ENCODE measurements around the gene SLC25A10.

Gene SLC25A10

DNA sequence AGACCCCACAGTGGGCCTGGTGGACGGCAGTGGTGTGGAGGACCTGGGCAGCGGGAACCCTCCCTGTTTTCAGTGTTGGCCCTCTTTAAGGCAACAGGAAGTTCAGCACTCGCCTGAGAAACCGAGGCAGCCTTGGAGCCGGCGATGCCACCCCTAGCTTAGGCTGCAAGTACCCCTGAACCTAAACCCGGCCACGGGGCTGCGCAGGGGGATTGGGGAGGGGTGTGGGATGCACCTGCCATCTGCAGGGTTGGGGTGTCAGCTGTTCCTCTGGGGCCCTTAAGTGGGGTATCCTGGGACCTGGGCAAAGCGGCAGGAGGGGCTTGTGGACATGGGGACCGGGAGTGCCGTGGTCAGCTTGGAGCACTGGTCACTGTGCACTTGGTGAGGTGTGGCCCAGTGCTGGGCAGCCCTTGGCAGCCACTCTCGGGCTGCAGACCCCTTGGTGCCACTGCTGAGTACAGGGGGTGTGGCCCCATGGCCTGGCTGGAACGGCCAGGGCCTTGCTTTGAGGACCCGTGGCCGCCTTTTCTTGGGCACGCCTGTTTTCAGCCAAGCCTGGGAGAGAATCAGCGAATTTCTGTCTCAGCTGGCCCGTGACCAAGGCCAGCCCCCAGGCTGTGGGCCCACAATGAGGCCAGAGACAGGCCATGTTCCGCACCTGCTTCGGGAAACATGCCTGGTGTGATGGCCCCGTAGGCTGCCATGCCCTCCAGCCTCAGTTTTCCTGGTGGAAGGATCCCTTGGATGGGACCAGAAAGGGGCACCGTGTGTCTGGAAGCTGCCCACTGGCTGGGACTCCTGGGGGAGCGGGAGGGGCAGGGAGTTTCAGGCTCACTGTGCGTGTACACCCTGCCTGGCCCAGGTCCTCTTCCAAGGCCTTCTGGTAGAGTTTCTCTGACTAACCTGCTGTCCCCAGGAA lies 4.1 kb upstream of the SLC25A10 start:
- no peak for TF ChIP-seq CTCF (IDR thresholded peaks at IDR 0.05; ENCODE audit: insufficient read depth, low read length, missing control alignments)
- ChIA-PET POLR2A (no interaction called here), CTCF (no interaction called here)
- H3K4me3 ChIP-seq (ENCODE audit: low read depth, low read length), result no peak overlapping the region
- no peak for DNase-seq (ENCODE audit: low read depth, low spot score)

GRCh38 chr17:81708739-81709185 lies 3.3 kb upstream of the SLC25A10 start:
- no peak for DNase-seq (ENCODE audit: low read depth, low spot score)
- ChIA-PET POLR2A (no interaction called here), CTCF (interaction anchor here (1.6 kb wide), 1 partner anchor 33 kb away, joined by 4 read pairs; no protein-coding TSS in a partner anchor)
- no peak for TF ChIP-seq CTCF (IDR thresholded peaks at IDR 0.05; ENCODE audit: insufficient read depth, low read length, missing control alignments)
- H3K4me3 ChIP-seq (ENCODE audit: low read depth, low read length), result no peak overlapping the region

- ChIA-PET CTCF (interaction anchor here (0.9 to 1.6 kb wide), 2 partner anchors 9 to 35 kb away, joined by 3 to 4 read pairs; no protein-coding TSS in a partner anchor), POLR2A (interaction anchor here (0.7 to 2.9 kb wide), 4 partner anchors 8 to 203 kb away, joined by 3 to 14 read pairs (median 4); partner anchors contain the start of genes MRPL12 and P4HB)
- TF ChIP-seq CTCF (IDR thresholded peaks at IDR 0.05; ENCODE audit: insufficient read depth, low read length, missing control alignments), result no peak
- no peak overlapping the region for H3K4me3 ChIP-seq (ENCODE audit: low read depth, low read length)
- DNase-seq (ENCODE audit: low read depth, low spot score), result no peak
These were observed 1.4 kb upstream of the SLC25A10 start for GRCh38 chr17:81710514-81711308.

DNA sequence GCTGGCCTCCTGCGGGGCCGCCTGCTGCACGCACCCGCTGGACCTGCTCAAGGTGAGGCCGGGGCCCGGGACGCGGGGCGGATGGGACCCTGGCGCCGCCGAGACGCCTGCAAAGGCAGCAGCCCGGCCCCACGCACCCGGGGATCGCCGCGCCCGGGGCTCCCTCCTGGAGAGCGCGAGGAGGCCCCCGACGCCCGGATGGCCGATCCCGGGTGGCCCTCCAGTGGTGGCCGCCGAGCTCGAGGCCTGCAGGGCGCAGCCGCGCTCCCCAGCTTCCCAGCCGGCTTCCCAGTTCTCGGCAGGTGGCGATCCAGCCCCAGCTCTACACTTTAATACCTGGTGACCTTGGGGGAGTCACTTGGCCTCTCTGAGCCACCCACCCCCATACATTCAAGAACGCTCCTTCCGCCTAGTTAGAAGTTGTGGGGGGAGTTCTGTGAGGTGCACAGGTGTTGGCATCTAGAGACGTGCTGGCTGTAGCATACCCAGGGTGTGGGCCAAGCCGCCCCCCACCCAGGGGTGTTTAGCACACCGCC lies 452 bp downstream of the SLC25A10 start:
- TF ChIP-seq CTCF (IDR thresholded peaks at IDR 0.05; ENCODE audit: insufficient read depth, low read length, missing control alignments), result peak; percentile 35
- peak overlapping the region; percentile 67 for H3K4me3 ChIP-seq (ENCODE audit: low read depth, low read length)
- CTCF ChIA-PET, result interaction anchor here (0.7 to 1.4 kb wide), 7 partner anchors 8 to 151 kb away, joined by 3 to 4 read pairs (median 3); partner anchors contain the start of genes ARL16 and HGS
- POLR2A ChIA-PET, result interaction anchor here (1.0 to 2.9 kb wide), 2 partner anchors 9 to 10 kb away, joined by 4 to 14 read pairs; partner anchors contain the start of gene MRPL12
- DNase-seq (ENCODE audit: low read depth, low spot score), result no peak

- no peak for TF ChIP-seq CTCF (IDR thresholded peaks at IDR 0.05; ENCODE audit: insufficient read depth, low read length, missing control alignments)
- H3K4me3 ChIP-seq (ENCODE audit: low read depth, low read length), result peak overlapping the region; percentile 67
- POLR2A ChIA-PET, result interaction anchor here (0.7 to 2.9 kb wide), 4 partner anchors 8 to 156 kb away, joined by 3 to 14 read pairs (median 4); partner anchors contain the start of genes MCRIP1 and MRPL12
- DNase-seq (ENCODE audit: low read depth, low spot score), result no peak
- CTCF ChIA-PET, result interaction anchor here (1.0 to 1.4 kb wide), 6 partner anchors 9 to 150 kb away, joined by 3 to 4 read pairs (median 3); partner anchors contain the start of genes ARL16 and HGS
These were observed 996 bp downstream of the SLC25A10 start for GRCh38 chr17:81713004-81713555.
